ENCODE measurements around the gene CA12. TPM values are rescaled to one million over a fixed set of nuclear protein-coding genes. Genes with fewer than 3 reads are reported as not detected.

CA12 gene
- total RNA-seq, 1 experiment from 2014 or later, result 2.8 TPM

- DNase-seq (ENCODE audit: low spot score) (no peak), ATAC-seq (no peak)
- Mint-ChIP-seq H3K27me3 (ENCODE audit: low read depth) (no peaks in the 10 kb centered on the region), H3K4me3 (no peak overlapping the region), H3K4me1 (peaks cover 20% of the 10 kb centered on the region), H3K27ac (no peak overlapping the region), H3K36me3 (no peaks in the 10 kb centered on the region), H3K9me3 (no peaks in the 10 kb centered on the region)
- POLR2A ChIA-PET, result no interaction called here
- no peak for TF ChIP-seq ERG (CRISPR knock-in tag; IDR thresholded peaks at IDR 0.05)
- TF ChIP-seq FOXJ3 (CRISPR knock-in tag; IDR thresholded peaks at IDR 0.05; ENCODE audit: borderline replicate concordance), result no peak
- TF ChIP-seq JUN (CRISPR knock-in tag; IDR thresholded peaks at IDR 0.05), result no peak
- no peak for TF ChIP-seq NR1H2 (CRISPR knock-in tag; IDR thresholded peaks at IDR 0.05)
- TF ChIP-seq HMGXB4 (CRISPR knock-in tag; IDR thresholded peaks at IDR 0.05), result no peak
- TF ChIP-seq NFE2L1 (CRISPR knock-in tag; IDR thresholded peaks at IDR 0.05), result no peak
- no peak for TF ChIP-seq CREM (CRISPR knock-in tag; IDR thresholded peaks at IDR 0.05)
- TF ChIP-seq RORB (CRISPR knock-in tag; IDR thresholded peaks at IDR 0.05), result no peak
- no peak for TF ChIP-seq MXD4 (CRISPR knock-in tag; IDR thresholded peaks at IDR 0.05; ENCODE audit: borderline replicate concordance)
- no peak for TF ChIP-seq USF2 (CRISPR knock-in tag; IDR thresholded peaks at IDR 0.05)
- TF ChIP-seq FOXK1 (CRISPR knock-in tag; IDR thresholded peaks at IDR 0.05), result no peak
- no peak for TF ChIP-seq ATF6 (CRISPR knock-in tag; IDR thresholded peaks at IDR 0.05)
- TF ChIP-seq TCF7 (CRISPR knock-in tag; IDR thresholded peaks at IDR 0.05; ENCODE audit: low read depth), result no peak
- no peak for TF ChIP-seq OVOL2 (CRISPR knock-in tag; IDR thresholded peaks at IDR 0.05; ENCODE audit: borderline replicate concordance)
- TF ChIP-seq EMX1 (CRISPR knock-in tag; IDR thresholded peaks at IDR 0.05), result no peak
- no peak for TF ChIP-seq ZNF416 (CRISPR knock-in tag; IDR thresholded peaks at IDR 0.05)
- TF ChIP-seq RELA (CRISPR knock-in tag; IDR thresholded peaks at IDR 0.05; ENCODE audit: borderline replicate concordance), result no peak
- no peak for TF ChIP-seq SOX15 (CRISPR knock-in tag; IDR thresholded peaks at IDR 0.05)
- no peak for TF ChIP-seq NFATC4 (CRISPR knock-in tag; IDR thresholded peaks at IDR 0.05)
- CTCF ChIA-PET, result no interaction called here
These were observed 46.8 kb downstream of the CA12 start for GRCh38 chr15:63334821-63335220.

- Mint-ChIP-seq H3K9me3 (no peaks in the 10 kb centered on the region), H3K27ac (no peak overlapping the region), H3K27me3 (ENCODE audit: low read depth) (no peaks in the 10 kb centered on the region), H3K4me3 (no peak overlapping the region), H3K4me1 (peaks cover 8% of the 10 kb centered on the region; the same call in 1 of the 2 replicates), H3K36me3 (no peaks in the 10 kb centered on the region)
- POLR2A ChIA-PET, result interaction anchor here (0.5 kb wide), 1 partner anchor 135 kb away, joined by 4 read pairs; no protein-coding TSS in a partner anchor
- TF ChIP-seq MLX (CRISPR knock-in tag; IDR thresholded peaks at IDR 0.05) (no peak), SMAD3 (CRISPR knock-in tag; IDR thresholded peaks at IDR 0.05; ENCODE audit: borderline replicate concordance) (no peak), ELF4 (CRISPR knock-in tag; IDR thresholded peaks at IDR 0.05; ENCODE audit: low read depth) (no peak)
- DNase-seq (ENCODE audit: low spot score) (no peak), ATAC-seq (no peak)
- CTCF ChIA-PET, result no interaction called here
These were observed 49.1 kb downstream of the CA12 start for GRCh38 chr15:63332367-63333124.
